HG03280 (cell line): Measurements from ENCODE around the gene PSG6.
"Not testable (repeated sequence)": the region's sequence is repeated elsewhere in the genome, so short reads cannot be mapped to it uniquely, and the experiment has no call there.

Source experiments
- ATAC-seq: cut with Tn5 transposase; IDR thresholded peaks from one replicate; pipeline ENCODE4 v1.9.1; 2021; ENCODE audit warnings: mild to moderate bottlenecking, moderate library complexity; ENCODE audit not compliant: unreplicated experiment

PSG6 gene

GRCh38 chr19:42912941-42913340 lies 4.8 kb downstream of the PSG6 start:
- not testable (repeated sequence) for ATAC-seq

- ATAC-seq: not testable (repeated sequence)
These were observed 6.0 kb downstream of the PSG6 start for GRCh38 chr19:42911731-42912130.

- not testable (repeated sequence) for ATAC-seq
These were observed 11.5 kb downstream of the PSG6 start for GRCh38 chr19:42906162-42906561.

- not testable (repeated sequence) for ATAC-seq
These were observed 17.1 kb downstream of the PSG6 start for GRCh38 chr19:42900561-42900960.

GRCh38 chr19:42899674-42900073 lies 18.0 kb downstream of the PSG6 start:
- not testable (repeated sequence) for ATAC-seq

- not testable (repeated sequence) for ATAC-seq
These were observed 18.6 kb downstream of the PSG6 start for GRCh38 chr19:42899110-42899509.

- ATAC-seq: not testable (repeated sequence)
These were observed 19.0 kb downstream of the PSG6 start for GRCh38 chr19:42898656-42899055.

- not testable (repeated sequence) for ATAC-seq
These were observed 20.0 kb downstream of the PSG6 start for GRCh38 chr19:42897729-42898128.

GRCh38 chr19:42890446-42890845 lies 27.2 kb downstream of the PSG6 start:
- not testable (repeated sequence) for ATAC-seq

- ATAC-seq: not testable (repeated sequence)
These were observed 29.7 kb downstream of the PSG6 start for GRCh38 chr19:42887876-42888445.

- ATAC-seq: not testable (repeated sequence)
These were observed 35.0 kb downstream of the PSG6 start for GRCh38 chr19:42882730-42883129.

GRCh38 chr19:42882010-42882409 lies 35.7 kb downstream of the PSG6 start:
- not testable (repeated sequence) for ATAC-seq

- ATAC-seq: not testable (repeated sequence)
These were observed 36.4 kb downstream of the PSG6 start for GRCh38 chr19:42881279-42881678.

GRCh38 chr19:42880621-42881020 lies 37.1 kb downstream of the PSG6 start:
- ATAC-seq: not testable (repeated sequence)

GRCh38 chr19:42879613-42880012 lies 38.1 kb downstream of the PSG6 start, which contains the start of gene PSG1:
Gene PSG1, minus strand, starts transcription at chr19:42879713. Its CDS starts 132 bp downstream, at chr19:42879581.
- ATAC-seq: no peak

- not testable (repeated sequence) for ATAC-seq
These were observed 41.1 kb downstream of the PSG6 start for GRCh38 chr19:42876596-42876995.

GRCh38 chr19:42875881-42876280 lies 41.8 kb downstream of the PSG6 start:
- ATAC-seq: not testable (repeated sequence)

- ATAC-seq: not testable (repeated sequence)
These were observed 42.5 kb downstream of the PSG6 start for GRCh38 chr19:42874901-42875813.

GRCh38 chr19:42874136-42874535 lies 43.6 kb downstream of the PSG6 start:
- not testable (repeated sequence) for ATAC-seq

- no peak for ATAC-seq
These were observed 45.1 kb downstream of the PSG6 start for GRCh38 chr19:42872608-42873007.

- no peak for ATAC-seq
These were observed 60.2 kb downstream of the PSG6 start for GRCh38 chr19:42857544-42857867.
